Measurements from ENCODE around the gene SYNGR2.

The SYNGR2 gene

GRCh38 chr17:78125976-78126894, 42.1 kb upstream of the SYNGR2 start:
- no peaks in the 10 kb centered on the region for H3K9me3 Mint-ChIP-seq
- CTCF ChIA-PET, result interaction anchor here (0.8 to 11.6 kb wide), 4 partner anchors 9 to 50 kb away, joined by 3 to 108 read pairs (median 6); no protein-coding TSS in a partner anchor
- peak overlapping the region; percentile 89 for H3K27ac Mint-ChIP-seq
- H3K27me3 Mint-ChIP-seq, result peaks cover 4% of the 10 kb centered on the region
- peak overlapping the region; percentile 91 for H3K4me3 Mint-ChIP-seq
- no peak for DNase-seq
- peaks cover 62% of the 10 kb centered on the region for H3K36me3 Mint-ChIP-seq
- H3K4me1 Mint-ChIP-seq, result peaks cover 62% of the 10 kb centered on the region

GRCh38 chr17:78126895-78127238, 41.5 kb upstream of the SYNGR2 start:
- no peak for DNase-seq
- Mint-ChIP-seq H3K4me3 (peak overlapping the region; percentile 91), H3K4me1 (peaks cover 56% of the 10 kb centered on the region), H3K9me3 (no peaks in the 10 kb centered on the region), H3K36me3 (peaks cover 56% of the 10 kb centered on the region), H3K27ac (peak overlapping the region; percentile 89), H3K27me3 (peaks cover 4% of the 10 kb centered on the region)
- CTCF ChIA-PET, result interaction anchor here (1.3 to 11.6 kb wide), 3 partner anchors 9 to 49 kb away, joined by 5 to 108 read pairs (median 7); no protein-coding TSS in a partner anchor

GRCh38 chr17:78127239-78127887, 41.0 kb upstream of the SYNGR2 start:
- Mint-ChIP-seq H3K27ac (peak overlapping the region; percentile 89), H3K36me3 (peaks cover 53% of the 10 kb centered on the region), H3K4me3 (peak overlapping the region; percentile 91), H3K9me3 (no peaks in the 10 kb centered on the region), H3K27me3 (peaks cover 4% of the 10 kb centered on the region), H3K4me1 (peaks cover 51% of the 10 kb centered on the region)
- DNase-seq, result peak; percentile 84
- CTCF ChIA-PET, result interaction anchor here (1.0 to 11.6 kb wide), 4 partner anchors 8 to 49 kb away, joined by 3 to 108 read pairs (median 6); no protein-coding TSS in a partner anchor

- Mint-ChIP-seq H3K4me3 (peak overlapping the region; percentile 91), H3K27me3 (peaks cover 4% of the 10 kb centered on the region), H3K36me3 (peaks cover 53% of the 10 kb centered on the region), H3K9me3 (no peaks in the 10 kb centered on the region), H3K27ac (peak overlapping the region; percentile 89), H3K4me1 (peaks cover 44% of the 10 kb centered on the region)
- peak; percentile 49 for DNase-seq
- CTCF ChIA-PET, result interaction anchor here (0.9 to 11.6 kb wide), 5 partner anchors 8 to 48 kb away, joined by 3 to 108 read pairs (median 5); no protein-coding TSS in a partner anchor
Observed at GRCh38 chr17:78127888-78128550, 40.4 kb upstream of the SYNGR2 start.

- no peaks in the 10 kb centered on the region for H3K9me3 Mint-ChIP-seq
- CTCF ChIA-PET, result interaction anchor here (0.9 to 11.6 kb wide), 6 partner anchors 7 to 48 kb away, joined by 3 to 108 read pairs (median 8); no protein-coding TSS in a partner anchor
- H3K4me1 Mint-ChIP-seq, result peaks cover 42% of the 10 kb centered on the region
- peak within 1 kb of the TSS; percentile 95 for H3K4me3 Mint-ChIP-seq
- peak within 1 kb of the TSS; percentile 100 for H3K27ac Mint-ChIP-seq
- DNase-seq, result peak; percentile 86
- peaks cover 53% of the 10 kb centered on the region for H3K36me3 Mint-ChIP-seq
- H3K27me3 Mint-ChIP-seq, result peaks cover 4% of the 10 kb centered on the region
Observed at GRCh38 chr17:78128551-78129350, 39.6 kb upstream of the SYNGR2 start, which contains the start of gene TMC6. TMC6 (minus strand) TSS chr17:78128755; CDS start chr17:78126832, 1,923 bp downstream.

GRCh38 chr17:78129351-78130089, 38.9 kb upstream of the SYNGR2 start:
- no peaks in the 10 kb centered on the region for H3K9me3 Mint-ChIP-seq
- peak; percentile 75 for DNase-seq
- H3K27me3 Mint-ChIP-seq, result peaks cover 4% of the 10 kb centered on the region
- peak overlapping the region; percentile 100 for H3K27ac Mint-ChIP-seq
- peaks cover 56% of the 10 kb centered on the region for H3K36me3 Mint-ChIP-seq
- peaks cover 42% of the 10 kb centered on the region for H3K4me1 Mint-ChIP-seq
- CTCF ChIA-PET, result interaction anchor here (2.0 to 2.3 kb wide), 3 partner anchors 8 to 16 kb away, joined by 8 to 10 read pairs (median 9); no protein-coding TSS in a partner anchor
- peak overlapping the region; percentile 95 for H3K4me3 Mint-ChIP-seq

GRCh38 chr17:78130090-78130436, 38.3 kb upstream of the SYNGR2 start:
- H3K9me3 Mint-ChIP-seq, result no peaks in the 10 kb centered on the region
- H3K27ac Mint-ChIP-seq, result peak overlapping the region; percentile 100
- peaks cover 58% of the 10 kb centered on the region for H3K36me3 Mint-ChIP-seq
- no peak for DNase-seq
- peak overlapping the region; percentile 95 for H3K4me3 Mint-ChIP-seq
- peaks cover 4% of the 10 kb centered on the region for H3K27me3 Mint-ChIP-seq
- CTCF ChIA-PET, result interaction anchor here (1.2 to 2.3 kb wide), 4 partner anchors 9 to 46 kb away, joined by 4 to 10 read pairs (median 8); no protein-coding TSS in a partner anchor
- peaks cover 43% of the 10 kb centered on the region for H3K4me1 Mint-ChIP-seq

DNA sequence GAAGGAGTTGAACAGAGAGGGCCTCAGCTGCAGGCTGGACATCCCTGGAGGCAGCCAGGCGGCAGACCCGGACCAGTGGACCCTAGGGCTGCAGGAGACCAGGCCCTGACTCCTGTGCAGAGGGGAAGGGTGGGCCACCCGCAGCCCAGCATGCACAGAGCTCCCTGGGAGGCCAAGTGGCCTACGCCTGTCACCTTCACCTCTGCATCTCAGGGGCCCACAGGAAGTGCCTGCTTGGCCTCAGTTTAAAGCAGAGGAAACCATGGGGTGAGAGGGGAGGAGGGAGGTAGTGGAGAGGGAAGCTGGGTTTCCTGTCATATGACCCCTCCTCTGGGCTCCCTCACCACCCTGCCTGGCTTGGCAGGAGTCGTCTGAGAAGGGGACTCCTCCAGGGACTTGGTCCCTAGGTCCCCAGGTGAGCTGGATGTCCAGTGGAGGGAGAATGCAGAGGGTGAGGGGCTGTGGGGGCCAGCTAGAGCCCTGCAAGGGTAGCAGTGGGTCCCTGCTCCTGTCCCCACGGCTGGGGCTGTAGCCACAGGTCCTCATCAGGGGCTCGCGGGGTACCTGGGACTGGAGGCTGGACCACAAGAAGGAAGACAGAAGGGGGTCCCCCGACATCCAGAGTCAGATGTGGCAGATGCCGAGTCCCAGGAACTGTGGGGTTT, 37.8 kb upstream of the SYNGR2 start, which contains the start of gene TMC8:
TSS of gene TMC8 (plus strand) at position 335 of the 665 bp plus-strand sequence. CDS start 818 bp downstream, outside the sequence.
- Mint-ChIP-seq H3K9me3 (no peaks in the 10 kb centered on the region), H3K4me3 (peak within 1 kb of the TSS; percentile 95), H3K36me3 (peaks cover 58% of the 10 kb centered on the region), H3K27me3 (peaks cover 4% of the 10 kb centered on the region), H3K27ac (peak within 1 kb of the TSS; percentile 100), H3K4me1 (peaks cover 46% of the 10 kb centered on the region)
- CTCF ChIA-PET, result interaction anchor here (1.2 to 2.3 kb wide), 4 partner anchors 9 to 46 kb away, joined by 4 to 10 read pairs (median 8); no protein-coding TSS in a partner anchor
- peak; percentile 93 for DNase-seq

DNA sequence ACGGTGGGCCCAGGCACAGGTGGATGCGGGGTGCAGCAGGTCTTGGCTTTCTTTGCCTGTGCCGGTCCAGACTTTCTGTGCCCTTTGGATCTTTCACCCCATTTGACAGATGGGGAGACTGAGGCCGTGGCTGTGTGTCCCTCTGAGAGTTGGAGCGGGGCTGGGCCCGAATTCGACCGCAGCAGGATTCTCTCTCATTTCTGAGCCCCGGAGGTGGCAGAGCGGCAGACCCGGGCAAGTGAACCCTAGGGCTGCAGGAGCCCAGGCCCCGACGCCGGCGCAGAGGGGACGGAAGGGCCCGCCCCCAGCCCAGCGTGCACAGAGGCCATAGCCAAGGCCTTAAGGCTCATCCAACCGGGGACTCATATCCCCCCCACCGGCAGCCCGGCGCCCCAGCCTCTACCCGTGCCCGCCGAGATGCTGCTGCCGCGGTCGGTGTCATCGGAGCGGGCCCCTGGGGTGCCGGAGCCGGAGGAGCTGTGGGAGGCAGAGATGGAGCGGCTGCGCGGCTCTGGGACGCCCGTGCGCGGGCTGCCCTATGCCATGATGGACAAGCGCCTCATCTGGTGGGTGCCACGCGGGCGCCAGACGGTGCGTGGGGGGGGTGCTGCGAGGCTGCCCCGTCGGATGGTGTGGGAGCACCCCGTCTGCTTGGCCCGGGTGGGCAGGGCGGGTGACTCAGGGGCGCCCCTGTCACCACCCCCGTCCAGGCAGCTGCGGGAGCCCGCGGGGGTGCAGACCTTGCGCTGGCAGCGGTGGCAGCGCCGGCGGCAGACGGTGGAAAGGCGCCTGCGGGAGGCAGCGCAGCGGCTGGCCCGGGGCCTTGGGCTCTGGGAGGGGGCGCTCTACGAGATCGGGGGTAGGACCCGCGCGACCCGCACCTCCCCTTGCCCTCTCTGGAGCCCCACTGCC, 37.0 kb upstream of the SYNGR2 start:
- Mint-ChIP-seq H3K9me3 (no peaks in the 10 kb centered on the region), H3K27me3 (peaks cover 4% of the 10 kb centered on the region), H3K27ac (peak overlapping the region; percentile 100), H3K4me1 (peaks cover 49% of the 10 kb centered on the region), H3K4me3 (peak overlapping the region; percentile 95), H3K36me3 (peaks cover 62% of the 10 kb centered on the region)
- CTCF ChIA-PET, result interaction anchor here (1.2 to 8.0 kb wide), 5 partner anchors 8 to 45 kb away, joined by 3 to 108 read pairs (median 8); partner anchors contain the start of gene TMC6
- DNase-seq, result peak; percentile 61

GRCh38 chr17:78132084-78132676, 36.2 kb upstream of the SYNGR2 start:
- peaks cover 64% of the 10 kb centered on the region for H3K36me3 Mint-ChIP-seq
- peak; percentile 84 for DNase-seq
- peaks cover 53% of the 10 kb centered on the region for H3K4me1 Mint-ChIP-seq
- H3K4me3 Mint-ChIP-seq, result peak overlapping the region; percentile 79
- H3K9me3 Mint-ChIP-seq, result no peaks in the 10 kb centered on the region
- peak overlapping the region; percentile 85 for H3K27ac Mint-ChIP-seq
- CTCF ChIA-PET, result interaction anchor here (1.4 to 8.0 kb wide), 2 partner anchors 9 to 44 kb away, joined by 3 to 108 read pairs; partner anchors contain the start of gene TMC6
- peaks cover 4% of the 10 kb centered on the region for H3K27me3 Mint-ChIP-seq

- no peaks in the 10 kb centered on the region for H3K9me3 Mint-ChIP-seq
- no peak for DNase-seq
- H3K27ac Mint-ChIP-seq, result peak overlapping the region; percentile 85
- peak overlapping the region; percentile 79 for H3K4me3 Mint-ChIP-seq
- peaks cover 4% of the 10 kb centered on the region for H3K27me3 Mint-ChIP-seq
- CTCF ChIA-PET, result interaction anchor here (1.4 to 8.0 kb wide), 4 partner anchors 10 to 44 kb away, joined by 3 to 113 read pairs (median 56); partner anchors contain the start of gene TMC6
- peaks cover 65% of the 10 kb centered on the region for H3K36me3 Mint-ChIP-seq
- peaks cover 58% of the 10 kb centered on the region for H3K4me1 Mint-ChIP-seq
Observed at GRCh38 chr17:78132767-78133178, 35.6 kb upstream of the SYNGR2 start.
